HG03159 (cell line): ENCODE results near the gene CCDC38.
"Not testable (repeated sequence)": the region's sequence is repeated elsewhere in the genome, so short reads cannot be mapped to it uniquely, and the experiment has no call there.

Source experiments
- ATAC-seq: cut with Tn5 transposase; IDR thresholded peaks from one replicate; pipeline ENCODE4 v1.9.1; 2021; ENCODE audit warnings: mild to moderate bottlenecking, moderate library complexity; ENCODE audit not compliant: unreplicated experiment

Gene CCDC38

DNA sequence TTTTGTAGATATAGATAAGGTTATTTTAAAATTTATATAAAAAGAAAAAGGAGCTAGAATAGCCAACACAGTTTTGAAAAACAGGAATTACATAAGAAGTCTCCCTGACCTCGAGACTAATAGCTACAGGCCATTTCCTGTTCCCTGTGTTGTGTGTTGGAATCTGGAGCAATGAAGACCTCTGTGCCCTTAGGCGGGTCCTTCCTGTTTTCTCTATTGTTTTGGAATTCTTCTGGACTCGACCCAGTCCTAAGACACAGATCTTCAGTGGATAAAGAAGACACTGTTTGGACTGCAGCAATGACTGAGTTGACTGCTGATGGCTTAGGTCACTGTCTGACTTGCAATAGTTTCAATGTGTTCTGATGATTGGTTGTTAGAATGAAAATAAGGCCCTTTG, 57.4 kb downstream of the CCDC38 start:
- ATAC-seq: no peak

- no peak for ATAC-seq
These were observed 59.5 kb downstream of the CCDC38 start for GRCh38 chr12:95882873-95883272.

DNA sequence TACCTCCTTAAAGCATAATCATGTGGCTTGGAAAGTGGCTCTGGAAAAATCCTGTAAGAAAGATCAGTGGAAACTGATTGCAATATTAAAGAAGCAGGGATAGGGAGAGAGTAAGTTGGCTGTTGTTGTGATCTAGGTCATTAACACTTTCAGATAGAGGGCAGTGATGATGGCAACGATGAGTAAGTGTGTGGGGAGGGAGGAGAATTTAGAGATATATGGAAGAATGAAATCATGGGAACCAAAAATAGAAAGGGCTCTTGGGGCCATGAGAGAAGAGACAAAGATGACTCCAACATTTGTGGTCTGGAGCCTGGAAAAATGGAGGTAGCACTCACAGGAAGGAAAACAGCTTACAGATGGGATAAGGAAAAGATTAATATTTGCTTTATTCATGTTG, 60.3 kb downstream of the CCDC38 start:
- no peak for ATAC-seq

- no peak for ATAC-seq
These were observed 61.0 kb downstream of the CCDC38 start for GRCh38 chr12:95881331-95881955.

DNA sequence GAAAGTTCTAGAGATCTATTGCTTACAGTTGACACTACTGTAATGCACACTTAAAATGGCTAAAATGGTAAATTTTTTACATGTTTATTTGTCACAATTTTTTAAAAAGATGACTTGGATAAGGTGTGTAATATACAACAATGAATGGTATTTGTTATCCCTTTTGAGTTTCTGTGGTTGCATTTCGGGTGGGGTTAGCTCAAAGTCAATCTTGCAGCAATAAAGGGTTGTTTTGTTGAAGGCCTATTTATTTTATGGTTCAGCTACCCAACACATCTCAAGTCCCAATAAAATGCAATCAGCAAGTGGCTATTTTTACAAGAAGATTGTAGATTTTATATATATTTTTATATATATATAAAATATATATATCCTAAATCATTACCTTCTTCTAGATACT, 61.5 kb downstream of the CCDC38 start:
- ATAC-seq: no peak

DNA sequence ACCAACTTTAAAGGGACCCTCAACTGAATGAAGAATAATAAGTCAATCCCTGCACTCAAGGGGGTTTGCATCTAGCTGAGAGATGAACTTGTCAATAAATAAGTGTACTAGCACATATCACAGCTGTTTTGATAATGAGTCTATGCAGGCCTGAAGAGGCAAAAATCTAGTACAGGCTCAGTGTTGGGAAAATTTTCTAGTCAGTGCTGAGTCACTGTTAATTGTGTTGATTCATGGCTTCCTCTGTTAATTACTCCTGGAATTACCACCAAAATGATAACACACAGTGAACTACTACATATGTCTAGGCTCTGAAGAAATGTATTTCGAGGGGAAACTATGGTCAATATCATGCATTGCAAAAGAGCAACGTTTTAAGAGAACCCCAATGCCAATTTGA, 64.8 kb downstream of the CCDC38 start:
- no peak for ATAC-seq

GRCh38 chr12:95874452-95874851, 68.0 kb downstream of the CCDC38 start:
- no peak for ATAC-seq

GRCh38 chr12:95870897-95871296, 71.5 kb downstream of the CCDC38 start:
- ATAC-seq: no peak

DNA sequence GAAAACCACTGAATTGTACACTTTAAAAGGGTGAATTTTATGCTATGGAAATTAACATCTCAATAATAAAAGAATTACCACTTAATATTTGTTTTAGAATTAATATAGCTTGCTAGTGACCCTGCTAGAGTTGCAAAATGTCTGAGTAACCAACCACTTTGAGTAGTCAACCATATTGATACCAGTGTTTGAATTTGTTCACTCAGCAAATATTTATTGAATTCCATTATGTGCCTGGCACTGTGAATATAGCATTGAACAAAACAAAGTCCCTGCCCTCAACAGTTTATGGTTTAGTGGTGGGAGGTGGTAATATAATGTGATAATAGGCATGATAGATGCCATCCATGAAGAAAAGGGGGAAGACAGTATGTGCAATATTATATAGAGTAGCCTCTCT, 79.1 kb downstream of the CCDC38 start:
- no peak for ATAC-seq

- no peak for ATAC-seq
These were observed 80.4 kb downstream of the CCDC38 start for GRCh38 chr12:95862038-95862437.

GRCh38 chr12:95859947-95860850, 82.2 kb downstream of the CCDC38 start:
- ATAC-seq: no peak

GRCh38 chr12:95859344-95859816, 83.0 kb downstream of the CCDC38 start:
- peak; percentile 17 for ATAC-seq

DNA sequence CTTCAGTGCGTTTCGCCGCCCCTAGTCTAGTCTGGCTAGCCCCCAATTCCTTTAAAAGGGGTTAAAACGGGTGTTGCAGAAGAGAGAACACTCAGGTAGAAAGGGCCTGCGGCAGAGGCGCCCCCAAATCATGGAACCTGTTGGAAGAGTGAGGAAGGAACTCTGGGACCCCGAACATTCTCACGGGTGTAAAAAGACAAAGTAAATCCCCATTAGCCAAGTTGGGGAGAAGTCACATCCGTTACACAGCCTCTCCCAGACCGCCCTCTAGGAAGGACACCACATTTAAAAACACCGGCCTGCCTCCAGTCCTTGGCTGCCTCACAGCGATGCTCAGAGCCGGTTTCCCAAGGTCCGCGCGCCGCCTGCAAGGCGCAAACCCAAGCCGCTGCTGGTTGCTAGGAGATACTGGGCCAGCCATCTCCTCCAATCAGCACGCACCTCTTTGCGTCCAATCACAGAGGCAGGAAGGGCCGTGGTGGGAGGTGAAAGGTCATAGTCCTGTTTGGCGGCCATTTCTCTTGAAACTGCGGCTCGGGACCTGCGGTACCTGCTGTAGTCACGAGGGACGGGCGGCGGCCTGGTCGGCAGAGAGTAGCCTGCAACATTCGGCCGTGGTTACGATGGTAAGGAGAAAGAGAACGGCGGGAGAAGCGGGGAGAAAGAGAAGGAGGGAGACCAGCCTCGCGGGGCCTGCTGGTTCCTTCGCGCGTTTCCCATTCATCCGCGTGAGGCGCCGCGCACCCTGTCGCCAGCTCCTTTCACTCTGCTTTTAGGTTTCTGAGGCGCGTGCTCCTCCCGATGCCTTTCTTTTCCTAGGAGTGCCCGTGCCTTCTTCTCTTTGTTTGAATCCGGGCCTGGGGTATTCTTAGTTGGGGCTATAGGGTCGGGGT, 83.7 kb downstream of the CCDC38 start, which contains the start of gene SNRPF:
TSS of gene SNRPF (plus strand) at position 502 of the 893 bp plus-strand sequence. CDS start at position 624, 122 bp downstream.
- peak; percentile 99 for ATAC-seq

- ATAC-seq: no peak
These were observed 84.6 kb downstream of the CCDC38 start for GRCh38 chr12:95857799-95858198.

- no peak for ATAC-seq
These were observed 85.3 kb downstream of the CCDC38 start for GRCh38 chr12:95857156-95857555.

DNA sequence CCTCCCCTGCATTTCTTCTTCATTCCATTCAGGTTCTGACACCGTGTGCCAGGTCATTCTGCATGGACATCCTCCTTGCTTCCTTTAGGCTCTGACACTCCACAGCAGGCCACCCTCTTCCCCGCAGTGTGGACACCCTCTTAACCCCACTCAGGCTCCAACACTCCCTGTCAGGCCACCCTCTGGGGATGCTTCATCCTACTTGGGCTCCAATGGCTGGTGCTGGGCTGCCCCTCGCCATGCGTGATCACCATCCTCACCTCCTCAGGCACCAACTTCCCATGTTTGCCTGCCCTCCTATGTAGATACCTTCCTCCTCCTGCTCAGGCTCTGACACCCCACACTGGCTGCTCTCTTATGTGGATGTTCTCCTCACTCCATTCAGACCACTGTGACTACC, 90.3 kb downstream of the CCDC38 start:
- ATAC-seq: no peak

- no peak for ATAC-seq
These were observed 90.8 kb downstream of the CCDC38 start for GRCh38 chr12:95851606-95852005.

DNA sequence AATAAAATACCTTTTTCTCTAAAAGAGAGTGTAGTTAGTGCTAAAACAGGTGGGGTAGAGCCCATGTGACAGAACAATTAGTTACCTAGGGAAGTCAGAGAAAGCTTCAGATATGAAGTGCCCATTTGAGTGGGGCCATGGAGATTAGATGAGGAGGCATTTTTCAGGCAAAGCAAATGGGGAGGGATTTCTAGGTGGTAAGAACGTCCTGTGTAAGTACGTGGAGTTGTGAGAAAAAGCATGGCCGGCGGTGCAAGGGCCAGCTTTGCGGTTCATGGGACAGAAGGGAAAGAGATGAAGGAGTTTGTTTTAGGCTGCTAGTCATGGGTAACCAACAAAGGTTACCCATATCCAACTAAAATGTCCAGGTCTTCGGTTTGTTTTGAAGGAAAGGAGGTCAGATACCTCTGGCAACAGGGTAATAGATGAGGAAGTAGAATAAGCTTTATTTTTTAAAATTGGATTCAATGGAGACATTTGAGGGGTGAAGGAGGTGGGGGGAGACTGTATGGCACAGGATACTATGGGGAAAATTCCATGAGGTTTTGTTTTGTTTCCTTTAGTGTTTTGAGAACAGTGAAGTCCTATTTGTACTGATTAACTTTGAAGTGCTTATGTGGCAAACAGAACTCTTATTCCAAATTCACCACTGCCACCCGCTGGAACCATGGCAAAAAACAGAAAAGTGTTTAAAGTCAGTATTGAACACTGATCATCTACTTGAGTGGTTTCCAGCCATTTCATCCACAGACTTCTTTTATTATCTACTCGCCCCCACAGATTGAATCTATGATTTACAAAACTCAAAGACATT, 93.6 kb downstream of the CCDC38 start:
- no peak for ATAC-seq

GRCh38 chr12:95842426-95842825, 100.0 kb downstream of the CCDC38 start:
- not testable (repeated sequence) for ATAC-seq

DNA sequence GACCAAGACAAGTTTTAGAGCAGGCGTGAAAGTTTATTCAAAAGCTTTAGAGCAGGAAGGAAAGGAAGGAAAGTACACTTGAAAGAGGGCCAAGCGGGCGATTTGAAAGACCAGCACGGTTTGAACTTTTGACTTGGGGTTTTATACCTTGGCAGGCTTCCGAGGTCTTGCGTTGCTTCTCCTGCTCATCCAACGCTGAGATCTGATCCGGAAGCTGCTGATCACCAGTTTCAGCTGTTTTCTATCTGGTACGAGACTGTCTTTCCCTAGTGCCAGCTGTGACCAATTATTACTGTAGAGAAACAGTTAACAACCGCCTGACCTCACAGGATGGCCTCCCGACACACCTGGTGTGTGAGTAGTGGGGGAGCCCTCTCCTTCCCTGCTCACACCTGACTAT, 104.3 kb downstream of the CCDC38 start:
- ATAC-seq: no peak
